Endothelial cell of hepatic sinusoid (primary cell): ENCODE data around the gene PIF1.

ENCODE experiments used
- in situ Hi-C: cut with HindIII; loops from 2 replicates; pipeline ENCODE4 v1.10.0; 2017; ENCODE audit warnings: low sequenced_read_pairs

The PIF1 gene

GRCh38 chr15:64779024-64779423 lies 46.4 kb downstream of the PIF1 start:
- in situ Hi-C loops: loop anchor here (5.0 kb wide), 2 partner anchors 57 to 58 kb away; no protein-coding TSS in a partner anchor

DNA sequence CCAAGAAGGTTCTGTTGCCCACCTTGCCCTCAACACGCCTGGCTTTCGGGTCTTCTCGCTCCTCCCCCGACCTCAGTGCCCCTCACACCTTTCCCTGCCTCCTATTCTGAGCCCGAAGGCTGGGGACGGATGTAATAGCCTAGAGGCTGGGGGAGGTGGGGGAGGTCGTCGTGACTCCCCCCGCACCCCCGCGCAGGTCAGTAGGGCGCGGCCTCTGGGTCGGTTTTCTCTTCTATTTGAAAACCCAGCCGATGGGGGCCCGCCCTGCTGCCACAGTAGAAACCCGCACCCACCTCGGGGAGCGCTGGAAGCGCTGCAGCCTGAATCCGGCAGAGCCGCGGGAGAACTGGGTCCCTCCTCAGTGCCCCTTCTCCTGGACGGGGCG lies 49.1 kb downstream of the PIF1 start:
- in situ Hi-C loops: loop anchor here (5.0 kb wide), 2 partner anchors 54 to 61 kb away; no protein-coding TSS in a partner anchor

- in situ Hi-C loops: loop anchor here (5.0 kb wide), 2 partner anchors 53 to 62 kb away; no protein-coding TSS in a partner anchor
Observed at GRCh38 chr15:64775551-64776401, 49.7 kb downstream of the PIF1 start, which contains the start of gene RBPMS2. TSS of gene RBPMS2 (minus strand) at chr15:64775589. CDS start at chr15:64775319, 270 bp downstream.

- in situ Hi-C loops: loop anchor here (5.0 kb wide), 2 partner anchors 53 to 62 kb away; no protein-coding TSS in a partner anchor
Observed at GRCh38 chr15:64774629-64775493, 50.6 kb downstream of the PIF1 start.

GRCh38 chr15:64774037-64774628 lies 51.3 kb downstream of the PIF1 start:
- in situ Hi-C loops: no loop called here

DNA sequence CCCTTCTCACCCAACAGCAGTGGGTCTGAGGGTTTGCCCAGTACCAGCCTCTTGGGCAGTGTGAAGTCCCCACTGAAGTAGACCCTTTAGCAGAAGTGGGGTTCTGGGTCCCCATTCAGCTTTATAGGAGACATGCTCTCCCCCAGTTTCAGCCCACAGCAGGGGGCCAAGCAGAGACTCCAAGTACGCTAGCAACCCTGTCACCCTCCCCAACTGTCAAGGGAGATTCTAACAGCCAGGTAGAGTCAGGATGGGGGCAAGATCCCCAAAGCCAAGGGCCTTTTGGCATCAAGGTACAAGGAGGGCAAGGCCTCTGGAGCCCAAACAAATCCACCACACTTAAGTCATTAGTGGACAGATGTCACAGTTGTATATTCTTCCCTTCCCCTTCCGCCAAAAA lies 51.8 kb downstream of the PIF1 start:
- in situ Hi-C loops: no loop called here

GRCh38 chr15:64772964-64773363 lies 52.5 kb downstream of the PIF1 start:
- in situ Hi-C loops: no loop called here

GRCh38 chr15:64772488-64772887 lies 53.0 kb downstream of the PIF1 start:
- in situ Hi-C loops: no loop called here

GRCh38 chr15:64770626-64771025 lies 54.8 kb downstream of the PIF1 start:
- in situ Hi-C loops: no loop called here

DNA sequence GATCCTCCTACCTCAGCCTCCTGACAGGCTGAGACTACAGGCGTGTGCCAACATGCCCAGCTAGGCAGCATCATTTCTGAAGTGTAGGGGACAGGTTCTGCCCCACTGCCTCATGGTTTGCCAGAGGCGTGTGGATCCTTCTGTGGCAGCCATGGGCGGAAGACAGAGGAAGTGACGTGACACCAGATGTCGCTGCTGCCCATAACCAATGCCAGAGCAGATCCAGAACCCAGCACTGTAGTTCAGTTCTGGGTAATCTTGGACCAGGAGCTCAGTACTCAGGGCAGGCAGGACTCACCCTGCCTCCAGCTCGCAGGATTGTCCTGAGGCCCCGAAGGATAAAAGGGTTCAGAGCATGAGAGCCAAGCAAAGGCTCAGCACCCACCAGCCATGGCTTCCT lies 58.2 kb downstream of the PIF1 start:
- in situ Hi-C loops: no loop called here

DNA sequence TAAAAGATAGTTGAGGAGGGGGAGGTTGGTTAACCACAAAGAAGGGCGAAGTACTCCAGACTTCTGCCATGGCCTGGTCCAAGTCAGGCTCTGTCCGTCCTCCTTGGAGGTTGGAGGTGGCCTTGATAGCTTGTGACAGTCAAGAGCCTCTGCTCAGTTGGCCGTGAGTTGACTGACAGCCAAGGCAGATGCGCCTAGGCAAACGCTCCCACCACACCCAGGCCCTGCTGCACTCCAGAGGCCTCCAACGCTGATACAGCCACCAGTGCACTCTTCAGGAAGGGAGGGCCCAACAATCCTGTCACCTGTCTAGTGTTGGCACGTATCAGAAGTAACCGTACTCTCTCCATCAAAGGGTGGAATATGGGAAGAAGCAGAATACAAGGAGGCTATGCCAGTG lies 59.4 kb downstream of the PIF1 start:
- in situ Hi-C loops: no loop called here
